Activated CD4-positive, alpha-beta T cell treated with anti-CD3 and anti-CD28 coated beads for 24 hours (primary cell): Measurements from ENCODE around the gene KLHL15.
"Not testable (repeated sequence)": the region's sequence is repeated elsewhere in the genome, so short reads cannot be mapped to it uniquely, and the experiment has no call there.

Experiments used
- DNase-seq, 2 donors: peaks; one replicate each; pipeline ENCODE4 v3.0.0-alpha.2; 2020; ENCODE audit warnings: low read depth in 2 of 2

The KLHL15 gene

DNA sequence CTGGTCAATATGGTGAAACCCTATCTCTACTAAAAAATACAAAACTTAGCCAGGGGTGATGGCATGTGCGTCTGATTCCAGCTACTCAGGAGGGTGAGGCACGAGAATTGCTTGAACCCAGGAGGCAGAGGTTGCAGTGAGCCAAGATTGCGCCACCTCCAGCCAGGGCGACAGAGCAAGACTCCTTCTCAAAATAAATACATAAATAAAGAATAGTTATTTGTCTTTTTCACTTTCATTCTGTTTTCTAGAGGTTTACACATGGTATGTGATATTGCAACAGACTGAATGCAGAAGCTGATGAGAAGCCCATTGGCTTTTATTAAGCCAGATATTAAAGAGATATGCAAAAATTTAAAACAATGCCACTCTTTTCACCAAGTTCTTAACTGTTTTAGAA lies 8.2 kb downstream of the KLHL15 start:
- no peak for DNase-seq

DNA sequence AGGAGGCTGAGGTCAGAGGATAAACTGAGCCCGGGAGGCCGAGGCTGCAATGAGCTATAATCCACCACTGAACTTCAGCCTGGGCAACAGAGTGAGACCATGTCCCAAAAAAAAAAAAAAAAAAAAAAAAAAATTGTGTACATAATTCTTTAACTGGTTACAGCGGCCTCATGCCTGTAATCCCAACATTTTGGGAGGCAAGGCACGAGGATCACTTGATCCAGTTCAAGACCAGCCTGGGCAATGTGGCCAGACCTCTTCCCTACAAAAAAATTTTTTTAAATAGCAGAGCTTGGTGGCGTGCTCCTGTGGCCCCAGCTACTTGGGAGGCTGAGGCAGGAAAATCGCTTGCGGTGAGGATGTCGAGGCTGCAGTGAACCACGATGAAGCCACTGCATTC lies 9.3 kb downstream of the KLHL15 start:
- DNase-seq, result no peak

DNA sequence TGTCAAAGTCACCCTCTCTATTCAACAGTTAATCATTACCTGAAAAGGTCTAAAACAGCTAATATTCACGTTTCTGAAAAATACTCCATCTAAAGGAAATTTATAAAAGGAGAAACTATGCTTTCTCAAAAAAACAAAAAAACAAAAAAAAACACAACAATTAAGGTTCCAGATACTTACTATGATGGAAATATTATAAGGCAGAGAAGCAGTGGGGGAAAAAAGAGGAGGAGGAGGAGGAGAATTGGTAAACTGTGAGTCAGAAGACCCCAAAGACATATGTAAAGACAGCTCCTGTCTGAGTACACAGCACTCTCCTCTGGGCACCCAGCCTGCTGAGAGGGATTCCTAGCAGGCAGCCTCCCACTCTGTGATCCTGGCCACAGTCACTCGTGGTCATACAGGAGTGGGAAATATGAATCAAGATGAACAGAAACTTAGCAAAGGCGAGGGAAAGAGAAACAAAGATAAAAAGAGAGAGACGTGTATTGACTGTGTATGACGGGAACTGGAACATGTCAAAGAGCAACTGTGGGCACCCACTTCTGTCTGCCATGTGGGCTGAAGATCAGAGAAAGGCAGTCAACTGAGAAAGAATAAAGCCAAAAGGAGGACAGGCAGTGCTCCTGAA lies 12.5 kb downstream of the KLHL15 start:
- DNase-seq, result peak in 1 of 2 donors; percentile 12

DNA sequence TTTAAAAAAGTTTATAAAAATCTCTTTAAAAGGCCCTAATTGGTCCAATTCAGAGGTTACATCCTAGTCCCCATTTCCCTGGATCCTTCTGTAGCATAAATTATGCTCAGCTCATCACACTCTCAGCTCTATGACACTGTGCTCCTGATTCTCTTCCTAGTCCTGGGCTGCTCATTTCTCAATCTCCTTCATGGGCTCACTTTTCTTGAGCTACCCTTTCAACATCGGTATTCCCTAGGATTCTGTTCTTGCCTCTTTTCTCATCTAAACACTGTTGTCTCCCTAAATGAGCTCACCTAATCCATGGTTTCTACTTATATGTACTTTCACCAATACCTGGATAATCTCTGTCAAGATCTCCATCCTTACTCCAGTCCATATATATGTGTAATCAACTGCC lies 14.7 kb downstream of the KLHL15 start:
- no peak for DNase-seq

- no peak for DNase-seq
Observed at GRCh38 chrX:24005867-24006266, 21.1 kb downstream of the KLHL15 start.

- DNase-seq, result no peak
Observed at GRCh38 chrX:24005028-24005427, 22.0 kb downstream of the KLHL15 start.

GRCh38 chrX:24002792-24003191 lies 24.2 kb downstream of the KLHL15 start:
- DNase-seq, result no peak

- DNase-seq, result no peak
Observed at GRCh38 chrX:24002167-24002566, 24.8 kb downstream of the KLHL15 start.

DNA sequence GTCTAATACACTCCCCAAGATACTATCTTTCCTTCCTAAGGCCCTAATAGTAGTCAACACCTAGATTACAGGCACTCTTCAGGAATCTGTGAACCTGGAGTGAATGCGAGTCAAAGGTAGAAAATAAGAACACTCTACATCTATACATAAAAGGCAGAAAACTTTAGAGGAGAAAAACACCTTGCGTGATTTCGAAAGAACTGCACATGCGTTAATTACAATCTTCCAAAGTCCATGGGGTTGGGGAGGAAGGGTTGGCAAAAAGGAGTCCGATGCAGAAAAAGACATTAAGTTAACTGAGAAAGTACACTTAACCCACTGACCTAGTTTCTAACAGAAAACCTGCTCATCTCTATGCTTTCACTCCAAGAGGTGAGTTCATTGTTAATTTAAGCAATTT lies 27.3 kb downstream of the KLHL15 start:
- DNase-seq, result no peak

DNA sequence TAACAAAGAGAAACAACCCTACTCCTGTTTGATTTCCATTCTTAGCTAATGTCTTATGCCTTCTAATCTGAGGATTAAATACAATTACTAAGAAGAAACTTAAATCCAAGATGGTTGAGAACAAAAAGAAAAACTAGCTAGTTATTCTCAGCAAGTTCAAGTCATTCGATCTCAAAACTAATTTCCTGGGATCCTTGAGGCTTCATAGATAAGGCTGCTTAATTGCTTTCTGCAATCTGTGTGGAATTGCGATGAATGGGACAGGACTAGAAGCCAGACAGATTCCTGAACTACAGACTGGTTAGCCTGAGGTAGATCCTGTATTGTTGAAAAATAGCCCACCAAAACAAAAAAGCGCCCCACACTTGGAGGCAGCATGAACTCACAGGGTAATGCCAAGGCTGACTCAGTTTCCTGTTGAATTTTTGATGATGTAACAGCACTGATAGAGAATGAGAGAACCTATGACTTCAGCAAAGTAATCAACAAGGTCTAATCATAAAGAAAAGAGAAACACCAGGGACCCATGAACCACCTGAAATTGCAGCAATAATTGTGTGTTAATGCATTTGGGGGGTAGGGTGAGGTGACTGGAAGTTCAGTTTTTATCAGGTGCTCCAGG lies 33.9 kb downstream of the KLHL15 start:
- no peak for DNase-seq

DNA sequence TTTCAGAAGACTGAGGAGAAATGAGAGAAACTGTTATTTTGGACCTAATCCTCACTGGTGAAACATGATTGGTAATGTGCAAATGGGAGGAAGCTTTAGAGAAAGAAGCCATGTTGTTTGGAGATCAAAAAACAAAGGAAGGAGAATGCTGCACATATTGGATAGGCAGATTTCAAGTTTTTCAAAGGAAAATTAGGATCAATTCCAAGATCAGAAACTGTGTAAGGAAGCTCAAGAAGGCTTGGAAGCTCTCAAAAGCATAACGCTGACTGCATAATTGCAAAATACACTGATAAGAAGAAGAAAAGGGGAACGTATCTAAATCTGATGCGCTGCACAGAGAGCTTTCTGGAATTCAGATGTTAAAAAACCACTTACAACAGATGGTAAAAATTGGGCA lies 34.6 kb downstream of the KLHL15 start:
- DNase-seq, result no peak

DNA sequence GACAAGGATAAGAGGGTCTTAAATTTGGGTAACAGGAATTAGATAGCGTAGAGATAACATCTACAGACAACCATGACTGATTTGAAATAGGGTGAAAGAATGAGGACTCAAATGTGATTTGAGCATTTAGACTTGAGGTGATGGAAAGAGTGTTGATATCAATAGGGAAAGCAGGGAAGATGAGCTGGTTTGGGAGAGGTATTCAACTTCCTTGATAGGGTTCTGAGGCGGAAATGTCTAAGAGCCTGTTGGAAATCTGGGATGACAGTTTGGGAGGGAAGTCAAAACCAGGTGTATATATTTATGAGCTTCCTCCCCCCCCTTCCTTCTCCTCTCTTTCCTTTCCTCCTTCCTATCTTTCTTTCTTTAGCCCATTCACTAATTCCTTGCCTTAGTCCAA lies 36.5 kb downstream of the KLHL15 start:
- no peak for DNase-seq

- no peak for DNase-seq
Observed at GRCh38 chrX:23989689-23990088, 37.3 kb downstream of the KLHL15 start.

DNA sequence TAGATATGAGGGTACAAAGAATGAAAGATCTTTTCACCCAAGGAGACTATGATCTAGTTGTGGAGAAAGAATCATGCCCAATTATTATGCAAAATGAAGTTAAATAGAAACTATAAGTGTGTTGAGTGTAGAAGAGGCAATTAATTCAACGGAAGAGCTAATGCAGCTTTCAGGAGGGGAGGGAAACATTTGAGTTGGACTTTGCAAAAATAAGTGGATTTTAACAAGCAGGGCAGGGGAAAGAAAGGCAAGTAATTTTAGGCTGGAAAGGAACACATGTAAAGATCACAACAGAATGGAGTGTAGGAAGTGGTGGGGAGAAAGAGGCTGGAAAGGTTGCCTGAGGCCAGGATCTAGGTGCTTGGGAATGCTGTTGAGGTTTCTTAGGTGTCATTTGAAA lies 44.1 kb downstream of the KLHL15 start:
- DNase-seq, result no peak

DNA sequence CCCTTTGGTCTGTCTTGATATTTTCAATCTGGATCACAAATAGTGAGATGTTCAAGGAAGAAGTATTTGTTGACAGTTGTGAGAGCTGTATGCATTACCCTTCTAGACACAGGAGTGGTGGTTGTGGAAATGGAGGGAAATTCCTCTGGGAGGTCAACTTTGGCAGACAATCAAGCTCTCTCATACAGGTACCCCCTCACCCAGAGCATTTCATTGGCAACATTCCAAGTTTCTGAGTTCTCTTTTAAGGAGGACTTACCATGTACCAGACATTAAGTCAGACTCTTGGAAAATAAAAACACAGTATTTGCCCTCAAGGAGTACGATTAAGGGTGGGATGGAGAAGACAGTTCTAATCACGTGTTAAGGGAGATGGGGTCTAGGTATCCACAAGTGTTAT lies 45.3 kb downstream of the KLHL15 start:
- DNase-seq, result no peak

DNA sequence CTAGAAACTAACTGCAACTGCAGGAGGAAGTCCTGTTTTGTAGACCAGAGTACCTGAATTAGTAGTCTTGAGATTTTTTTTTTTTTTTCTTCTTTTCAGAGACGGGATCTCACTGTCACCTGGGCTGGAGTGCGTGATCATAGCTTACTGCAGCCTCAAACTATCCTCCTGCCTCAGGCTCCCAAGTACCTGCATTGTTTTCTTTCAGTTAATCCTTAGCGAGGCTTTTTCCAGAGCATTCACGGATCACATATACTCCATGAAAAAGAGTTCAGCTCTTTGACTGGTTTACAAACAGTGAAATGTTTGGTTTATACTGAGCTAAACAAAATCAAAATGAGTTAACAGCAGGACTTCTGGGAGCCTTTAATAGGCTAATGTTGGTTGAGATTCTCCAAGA lies 45.8 kb downstream of the KLHL15 start:
- no peak for DNase-seq

GRCh38 chrX:23980011-23980441 lies 47.0 kb downstream of the KLHL15 start:
- DNase-seq, result no peak

- no peak for DNase-seq
Observed at GRCh38 chrX:23978491-23978890, 48.5 kb downstream of the KLHL15 start.

GRCh38 chrX:23965630-23966029 lies 61.4 kb downstream of the KLHL15 start:
- not testable (repeated sequence) for DNase-seq

- DNase-seq, result no peak
Observed at GRCh38 chrX:23964191-23964590, 62.8 kb downstream of the KLHL15 start.

DNA sequence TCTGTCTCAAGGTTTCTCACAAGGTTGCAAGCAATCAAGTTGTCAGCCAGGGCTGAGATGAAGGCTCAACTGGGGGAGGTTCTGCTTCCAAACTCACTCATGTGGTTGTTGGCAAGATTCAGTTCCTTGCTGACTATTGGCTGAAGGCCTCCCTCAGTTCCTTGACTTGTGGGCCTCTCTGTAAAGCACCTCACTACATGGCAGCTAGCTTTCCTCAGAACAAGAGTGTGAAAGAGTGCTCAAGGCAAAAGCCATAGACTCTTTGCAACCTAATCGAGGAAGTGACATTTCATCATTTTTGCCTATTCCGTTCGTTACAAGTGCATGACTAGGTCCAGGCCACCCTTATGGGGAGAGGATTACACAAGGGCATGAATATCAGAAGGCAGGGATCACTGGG lies 67.2 kb downstream of the KLHL15 start:
- DNase-seq, result no peak

- DNase-seq, result no peak
Observed at GRCh38 chrX:23954396-23954795, 72.6 kb downstream of the KLHL15 start.

DNA sequence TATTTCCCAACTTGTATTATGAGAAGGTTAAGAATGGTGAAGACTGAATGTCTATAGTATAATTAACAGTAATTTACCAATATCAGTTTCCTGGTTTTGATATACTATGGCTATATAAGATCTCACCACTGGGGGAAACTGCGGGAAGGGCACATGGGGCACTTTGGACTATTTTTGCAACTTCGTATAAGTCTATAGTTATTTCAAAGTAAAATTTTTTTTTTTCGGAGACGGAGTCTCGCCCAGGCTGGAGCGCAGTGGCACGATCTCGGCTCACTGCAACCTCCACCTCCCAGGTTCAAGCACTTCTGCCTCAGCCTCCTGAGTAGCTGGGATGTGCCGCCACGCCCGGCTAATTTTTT lies 73.1 kb downstream of the KLHL15 start:
- DNase-seq, result no peak
